LoVo (cell line): Measurements from ENCODE around the gene LRRC4B.
A peak's percentile ranks its signal among the peaks of the same experiment; 100 is the strongest.

Source experiments
- DNase-seq: peaks from one replicate; pipeline ENCODE4 v3.0.0-alpha.2; 2016; ENCODE audit warnings: low spot score

The LRRC4B gene

GRCh38 chr19:50519006-50519575, 49.1 kb downstream of the LRRC4B start:
- no peak for DNase-seq

- no peak for DNase-seq
These were observed 49.9 kb downstream of the LRRC4B start for GRCh38 chr19:50518091-50519005.

GRCh38 chr19:50517704-50518075, 50.5 kb downstream of the LRRC4B start:
- DNase-seq = no peak

- no peak for DNase-seq
These were observed 51.1 kb downstream of the LRRC4B start for GRCh38 chr19:50516964-50517703.

- DNase-seq = no peak
These were observed 51.8 kb downstream of the LRRC4B start for GRCh38 chr19:50516456-50516855.

- DNase-seq = no peak
These were observed 53.1 kb downstream of the LRRC4B start for GRCh38 chr19:50515168-50515561.

- no peak for DNase-seq
These were observed 53.7 kb downstream of the LRRC4B start for GRCh38 chr19:50514346-50515167.

- DNase-seq = no peak
These were observed 54.4 kb downstream of the LRRC4B start, which contains the start of gene ASPDH for GRCh38 chr19:50513746-50514345. ASPDH (minus strand) TSS chr19:50513913; CDS start chr19:50513823, 90 bp downstream.

GRCh38 chr19:50512999-50513745, 55.1 kb downstream of the LRRC4B start:
- no peak for DNase-seq

GRCh38 chr19:50512112-50512998, 55.9 kb downstream of the LRRC4B start:
- DNase-seq = no peak

GRCh38 chr19:50511069-50511822, 57.0 kb downstream of the LRRC4B start, which contains the start of gene JOSD2:
JOSD2 (minus strand) TSS chr19:50511191; CDS start chr19:50510431, 760 bp downstream.
- peak; percentile 99 for DNase-seq

- no peak for DNase-seq
These were observed 57.6 kb downstream of the LRRC4B start for GRCh38 chr19:50510700-50511068.

- no peak for DNase-seq
These were observed 58.0 kb downstream of the LRRC4B start for GRCh38 chr19:50510121-50510670.

GRCh38 chr19:50509366-50509765, 58.9 kb downstream of the LRRC4B start:
- no peak for DNase-seq

GRCh38 chr19:50508843-50509190, 59.4 kb downstream of the LRRC4B start:
- no peak for DNase-seq

GRCh38 chr19:50507376-50507775, 60.9 kb downstream of the LRRC4B start:
- DNase-seq = no peak

- DNase-seq = no peak
These were observed 61.5 kb downstream of the LRRC4B start for GRCh38 chr19:50506700-50507099.

GRCh38 chr19:50505856-50506611, 62.2 kb downstream of the LRRC4B start:
- no peak for DNase-seq
